Bone marrow (tissue), 2 donors: Measurements from ENCODE around the gene APBA3.
"Not testable (repeated sequence)": the region's sequence is repeated elsewhere in the genome, so short reads cannot be mapped to it uniquely, and the experiment has no call there.

Experiments
- DNase-seq, 2 donors: peaks; one replicate each; lab custom pipeline; 2025; lab: John Stamatoyannopoulos, UW

APBA3 gene

GRCh38 chr19:3771000-3771905 lies 9.8 kb upstream of the APBA3 start:
- DNase-seq, result no peak

GRCh38 chr19:3770136-3770999 lies 8.9 kb upstream of the APBA3 start:
- DNase-seq, result no peak

- DNase-seq, result no peak
These were observed 8.0 kb upstream of the APBA3 start for GRCh38 chr19:3769494-3769893.

DNA sequence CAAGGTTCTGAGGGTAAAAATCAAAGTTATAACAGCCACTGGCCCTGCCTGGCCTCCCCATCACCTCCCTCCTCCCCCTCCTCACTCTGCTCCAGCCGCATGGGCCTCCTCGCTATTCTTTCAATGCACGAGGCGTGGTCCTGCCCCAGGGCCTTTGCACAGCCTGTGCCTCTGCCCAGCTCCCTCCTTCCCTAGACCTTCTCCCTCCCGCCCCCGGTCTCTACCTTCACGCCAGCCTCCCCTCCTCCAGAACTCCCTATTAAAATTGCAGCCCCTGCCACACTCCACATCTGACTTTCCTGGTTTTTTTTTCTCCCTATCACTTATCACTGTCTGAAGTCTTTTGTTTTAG lies 7.2 kb upstream of the APBA3 start:
- no peak for DNase-seq

GRCh38 chr19:3768015-3768747 lies 6.7 kb upstream of the APBA3 start:
- no peak for DNase-seq

- no peak for DNase-seq
These were observed 5.6 kb upstream of the APBA3 start for GRCh38 chr19:3767050-3767449.

DNA sequence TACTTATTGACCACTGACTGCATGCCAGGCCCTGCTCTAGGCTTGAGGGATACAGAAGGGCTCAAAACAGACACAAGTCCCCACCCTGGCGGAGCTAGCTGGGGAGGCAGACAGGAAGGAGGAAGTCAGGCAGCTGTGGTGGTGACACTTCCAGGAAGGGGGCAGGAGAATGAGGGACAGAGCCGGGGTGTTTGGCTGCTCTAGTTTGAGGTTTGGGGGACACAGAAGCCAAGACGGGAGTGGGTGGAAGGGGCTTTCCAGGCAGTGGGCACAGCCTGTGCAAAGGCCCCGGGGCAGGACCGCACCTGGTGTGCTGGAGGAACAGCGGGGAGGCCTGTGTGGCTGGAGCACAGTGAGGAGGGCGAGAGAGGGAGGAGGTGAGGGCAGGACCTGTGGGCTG lies 5.0 kb upstream of the APBA3 start:
- no peak for DNase-seq

DNA sequence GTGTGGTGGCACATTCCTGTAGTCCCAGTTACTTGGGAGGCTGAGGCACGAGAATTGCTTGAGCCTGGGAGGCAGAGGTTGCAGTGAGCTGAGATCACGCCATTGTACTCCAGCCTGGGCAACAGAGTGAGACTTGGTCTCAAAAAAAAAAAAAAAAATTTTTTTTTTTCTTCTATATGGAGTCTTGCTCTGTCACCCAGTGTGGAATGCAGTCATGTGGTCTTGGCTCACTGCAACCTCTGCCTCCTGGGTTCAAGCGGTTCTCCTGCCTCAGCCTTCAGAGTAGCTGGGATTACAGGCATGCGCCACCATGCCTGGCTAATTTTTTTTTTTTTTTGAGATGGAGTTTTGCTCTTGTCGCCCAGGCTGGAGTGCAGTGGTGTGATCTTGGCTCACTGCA lies 4.3 kb upstream of the APBA3 start:
- DNase-seq, result not testable (repeated sequence)

GRCh38 chr19:3765121-3765520 lies 3.6 kb upstream of the APBA3 start:
- no peak for DNase-seq

DNA sequence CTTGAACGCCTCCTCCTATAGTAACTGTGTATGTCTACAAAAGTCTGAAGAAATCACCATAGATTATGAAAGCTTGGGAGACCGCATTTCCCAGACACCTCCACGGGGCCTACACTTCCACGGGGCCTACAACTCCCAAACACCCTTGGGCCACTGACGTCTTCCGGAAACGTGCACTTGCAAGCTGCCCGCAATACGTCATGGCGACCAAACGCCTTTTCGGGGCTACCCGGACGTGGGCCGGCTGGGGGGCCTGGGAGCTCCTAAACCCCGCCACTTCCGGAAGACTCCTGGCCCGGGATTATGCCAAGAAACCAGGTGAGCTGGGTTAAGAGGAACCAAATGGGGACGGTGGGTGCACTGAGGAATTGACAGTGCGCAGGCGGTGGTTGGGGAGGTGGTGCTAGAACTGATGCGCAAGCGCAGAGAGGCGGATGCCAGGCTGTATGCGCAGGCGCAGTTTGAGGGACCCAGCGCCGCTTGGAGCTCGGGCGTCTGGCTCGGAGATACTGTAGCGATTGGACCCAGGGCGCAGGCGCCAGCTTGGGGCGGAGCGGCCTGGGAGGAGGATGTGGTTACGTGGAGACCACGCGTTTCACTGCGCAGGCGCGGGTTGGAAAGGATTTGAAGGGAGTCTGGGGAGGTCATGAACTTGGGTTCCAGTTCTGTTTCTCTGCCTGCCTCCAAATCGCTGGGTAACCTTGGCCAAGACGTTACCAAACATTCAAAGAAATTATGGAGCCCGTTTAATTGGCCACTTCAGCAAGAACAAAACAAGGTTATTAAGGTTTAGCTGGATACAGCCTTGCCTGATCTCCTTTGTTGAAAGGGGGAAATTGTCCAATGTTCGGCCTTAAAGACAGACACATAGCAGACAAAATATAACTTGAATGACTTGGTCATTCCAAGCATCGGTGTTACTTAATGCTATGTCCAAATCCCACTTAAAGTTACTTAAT lies 1.3 kb upstream of the APBA3 start, which contains the start of gene MRPL54:
Gene MRPL54 (plus strand): TSS at position 182 of the 959 bp plus-strand sequence. CDS start 19 bp downstream, at position 201.
- peak; percentile 98 to 99 for DNase-seq

DNA sequence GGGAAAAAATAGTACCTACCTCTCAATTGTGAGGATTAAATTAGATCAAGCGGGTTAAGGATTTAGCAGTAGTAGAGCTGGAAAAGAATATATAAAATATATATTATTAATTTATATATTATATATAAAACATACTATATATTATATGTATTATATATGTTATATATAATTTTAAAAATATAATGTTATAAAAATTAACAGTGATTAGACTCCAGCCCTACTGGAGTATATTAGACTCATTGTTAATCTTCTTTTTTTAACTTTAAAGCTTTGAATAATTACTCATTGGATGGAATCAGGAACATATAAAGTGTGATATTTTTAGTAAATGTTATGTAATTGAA lies 610 bp upstream of the APBA3 start:
- DNase-seq, result no peak

DNA sequence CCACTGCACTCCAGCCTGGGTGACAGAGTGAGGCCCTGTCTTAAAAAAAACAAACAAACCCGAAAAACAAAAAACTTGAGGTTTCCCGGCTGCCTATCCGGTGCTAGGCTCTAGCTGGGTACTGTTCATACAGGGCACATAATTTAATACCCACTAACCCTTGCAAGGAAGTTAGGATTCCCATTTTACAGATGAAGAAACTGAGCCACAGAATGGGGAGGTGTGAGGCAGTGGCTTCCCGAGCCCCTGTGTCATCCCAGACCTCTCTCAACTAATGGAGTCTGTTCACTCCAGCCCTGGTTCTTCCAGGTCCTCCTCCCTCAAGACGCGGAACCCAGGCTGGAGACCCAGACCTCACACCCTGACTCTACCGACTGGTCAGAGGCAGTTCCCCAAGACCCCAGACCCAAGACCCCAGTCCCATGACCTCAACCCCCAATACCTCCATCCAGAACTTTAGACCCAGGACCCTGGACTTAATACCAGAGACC lies 576 bp downstream of the APBA3 start:
- no peak for DNase-seq

DNA sequence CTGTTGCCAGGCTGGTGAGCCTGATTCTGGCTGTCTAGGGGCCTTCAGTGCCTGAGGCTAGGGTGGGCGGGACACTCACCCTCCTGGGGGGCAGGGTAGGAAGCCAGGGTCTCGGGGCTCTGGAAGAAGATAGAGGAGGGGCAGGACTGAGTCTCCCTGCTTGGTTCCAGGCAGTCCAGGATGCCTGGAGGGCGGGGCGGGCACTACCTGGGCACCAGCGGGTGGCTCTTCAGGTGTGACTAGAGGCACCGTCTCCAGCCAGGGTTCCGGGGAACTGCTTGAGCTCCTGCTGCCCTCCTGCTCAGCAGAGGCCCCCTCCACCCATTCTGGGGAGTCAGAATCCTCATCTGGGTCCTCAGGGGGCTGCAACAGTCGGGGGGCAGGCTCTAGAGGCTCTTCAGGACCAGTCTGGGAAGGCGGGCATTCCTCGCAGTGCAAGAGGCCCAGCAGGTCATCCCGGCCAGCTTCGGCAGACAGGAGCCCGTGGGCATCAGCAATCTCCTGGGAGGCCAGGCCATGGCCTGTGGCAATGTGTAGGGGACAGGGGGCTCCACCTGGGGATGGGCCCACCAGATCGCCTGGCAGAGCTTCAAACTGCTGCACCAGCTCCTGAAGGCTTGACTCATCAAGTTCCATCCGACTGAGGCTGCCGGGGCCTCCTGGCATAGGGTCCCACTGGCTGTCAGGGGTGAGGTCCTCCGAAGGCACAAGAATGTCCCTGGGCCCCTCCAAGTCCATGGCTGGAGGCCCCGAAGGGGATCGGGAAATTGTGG lies 1.8 kb downstream of the APBA3 start:
- DNase-seq, result no peak

- DNase-seq, result not testable (repeated sequence)
These were observed 3.2 kb downstream of the APBA3 start for GRCh38 chr19:3758297-3758696.

DNA sequence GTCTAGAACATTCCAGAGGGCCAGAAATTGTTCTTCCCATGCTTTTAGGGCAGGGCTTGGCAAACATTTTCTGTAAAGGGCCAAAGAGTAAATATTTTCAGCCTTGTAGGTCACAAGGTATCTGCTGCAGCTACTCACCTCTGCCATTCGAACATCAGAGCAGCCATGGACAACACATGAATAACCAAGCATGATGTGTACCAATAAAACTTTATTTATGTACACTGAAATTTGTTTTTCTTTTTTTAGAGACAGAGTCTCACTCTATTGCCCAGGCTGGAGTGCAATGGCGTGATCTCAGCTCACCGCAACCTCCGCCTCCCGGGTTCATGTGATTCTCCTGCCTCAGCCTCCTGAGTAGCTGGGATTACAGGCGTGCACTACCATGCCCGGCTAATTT lies 3.8 kb downstream of the APBA3 start:
- not testable (repeated sequence) for DNase-seq

DNA sequence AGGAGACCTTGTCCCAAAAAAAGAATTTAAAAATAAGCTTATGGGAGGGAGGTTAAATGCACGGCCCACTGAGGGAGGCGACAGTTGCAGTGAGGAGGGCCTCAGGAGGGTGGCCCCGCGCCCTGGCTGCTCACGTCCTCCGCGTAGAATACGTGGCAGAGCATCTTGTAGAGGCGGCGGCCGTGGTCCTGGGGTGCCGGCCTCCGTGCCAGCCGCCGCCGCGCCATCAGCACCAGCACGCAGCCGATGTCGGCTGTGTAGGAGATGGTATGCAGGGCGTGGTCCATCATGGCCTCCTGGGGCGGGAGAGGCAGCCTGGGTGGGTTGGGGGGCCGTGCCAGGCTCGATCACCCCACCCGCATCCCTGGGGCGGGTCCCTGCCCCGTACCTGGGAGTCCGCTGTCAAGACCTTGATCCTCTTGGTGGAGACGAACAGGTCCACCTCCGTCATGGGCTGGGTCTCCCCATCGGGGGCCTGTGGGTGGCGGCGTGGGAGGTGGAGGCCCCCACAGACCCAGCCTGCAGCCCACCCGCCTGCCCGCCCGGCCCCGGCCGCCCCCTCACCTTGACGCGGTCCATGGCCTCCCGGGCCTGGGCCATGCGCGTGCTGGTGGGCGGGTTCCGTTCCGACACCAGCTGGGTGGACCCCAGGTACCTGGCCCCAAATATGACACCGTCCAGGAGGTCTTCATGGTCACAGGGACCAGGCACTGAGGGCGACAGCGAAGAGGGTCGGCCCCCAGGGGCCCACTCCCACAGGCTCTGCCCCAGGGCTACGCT lies 7.7 kb downstream of the APBA3 start:
- DNase-seq, result no peak

- DNase-seq, result no peak
These were observed 9.0 kb downstream of the APBA3 start for GRCh38 chr19:3752492-3752891.

GRCh38 chr19:3751236-3751635 lies 10.3 kb downstream of the APBA3 start:
- no peak for DNase-seq

- no peak for DNase-seq
These were observed 11.3 kb downstream of the APBA3 start for GRCh38 chr19:3750211-3750610.
